ENCODE data around the gene DDAH1. TPM values are rescaled to one million over a fixed set of nuclear protein-coding genes. Genes with fewer than 3 reads are reported as not detected.

Gene DDAH1
- total RNA-seq, 1 experiment from 2014 or later: 80.9 TPM

DNA sequence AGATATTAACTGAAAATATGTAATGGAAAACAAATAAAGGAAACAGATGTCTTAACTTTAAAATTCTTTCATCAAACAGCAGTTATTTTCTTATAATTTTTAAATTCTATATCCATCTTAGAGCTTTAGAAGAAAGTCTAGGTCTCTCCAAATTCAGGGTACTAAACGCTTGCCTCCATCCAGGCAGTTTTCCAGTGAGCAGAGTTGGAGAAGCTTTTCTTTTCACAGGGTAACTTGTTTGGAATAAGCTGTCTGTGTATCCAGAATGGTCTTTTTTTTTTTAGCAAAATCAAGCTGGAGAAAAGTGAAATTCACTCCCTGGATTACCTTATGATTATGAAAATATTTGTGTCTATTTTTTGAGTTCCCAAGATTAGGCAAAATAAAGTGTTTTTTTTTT is 88.6 kb downstream of the DDAH1 start:
- H3K4me1 ChIP-seq: peaks cover 45% of the 10 kb centered on the region
- no peaks in the 10 kb centered on the region for H3K27me3 ChIP-seq
- H3K36me3 ChIP-seq: no peaks in the 10 kb centered on the region
- H3K9me3 ChIP-seq (replicated peaks): no peaks in the 10 kb centered on the region
- no peak overlapping the region for H3K4me3 ChIP-seq
- H3K27ac ChIP-seq: no peak overlapping the region
- DNase-seq: no peak

- peaks cover 45% of the 10 kb centered on the region for H3K4me1 ChIP-seq
- no peak overlapping the region for H3K27ac ChIP-seq
- no peak for DNase-seq
- no peaks in the 10 kb centered on the region for H3K36me3 ChIP-seq
- no peaks in the 10 kb centered on the region for H3K9me3 ChIP-seq (replicated peaks)
- no peak overlapping the region for H3K4me3 ChIP-seq
- H3K27me3 ChIP-seq: no peaks in the 10 kb centered on the region
These were observed 89.5 kb downstream of the DDAH1 start for GRCh38 chr1:85375493-85375892.

- Histone ChIP-seq H3K4me1 (peaks cover 31% of the 10 kb centered on the region), H3K27me3 (no peaks in the 10 kb centered on the region), H3K27ac (no peak overlapping the region), H3K36me3 (no peaks in the 10 kb centered on the region), H3K4me3 (no peak overlapping the region), H3K9me3 (replicated peaks) (no peaks in the 10 kb centered on the region)
- no peak for DNase-seq
These were observed 90.8 kb downstream of the DDAH1 start for GRCh38 chr1:85374160-85374559.

DNA sequence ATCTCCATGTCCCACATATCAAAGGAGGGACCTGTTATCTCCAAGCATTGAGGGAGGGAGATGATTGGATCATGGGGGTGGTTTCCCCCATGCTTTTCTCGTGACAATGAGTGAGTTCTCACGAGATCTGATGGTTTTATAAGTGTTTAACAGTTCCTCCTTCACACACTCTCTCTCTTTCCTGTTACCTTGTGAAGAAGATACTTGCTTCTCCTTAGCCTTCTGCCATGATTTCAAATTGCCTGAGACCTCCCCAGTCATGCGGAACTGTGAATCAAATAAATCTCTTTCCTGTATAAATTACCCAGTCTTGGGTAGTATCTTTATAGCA is 91.6 kb downstream of the DDAH1 start:
- Histone ChIP-seq H3K4me1 (peaks cover 23% of the 10 kb centered on the region), H3K27ac (no peak overlapping the region)

GRCh38 chr1:85372683-85373377 is 92.1 kb downstream of the DDAH1 start:
- H3K4me3 ChIP-seq: no peak overlapping the region
- H3K9me3 ChIP-seq (replicated peaks): no peaks in the 10 kb centered on the region
- H3K4me1 ChIP-seq: peaks cover 18% of the 10 kb centered on the region
- no peak overlapping the region for H3K27ac ChIP-seq
- H3K27me3 ChIP-seq: no peaks in the 10 kb centered on the region
- H3K36me3 ChIP-seq: no peaks in the 10 kb centered on the region
- DNase-seq: no peak

More for the DNA sequence above, 91.6 kb downstream of the DDAH1 start:
- no peaks in the 10 kb centered on the region for H3K36me3 ChIP-seq
- DNase-seq: no peak
- H3K4me3 ChIP-seq: no peak overlapping the region
- H3K9me3 ChIP-seq (replicated peaks): no peaks in the 10 kb centered on the region
- no peaks in the 10 kb centered on the region for H3K27me3 ChIP-seq

GRCh38 chr1:85371021-85371420 is 93.9 kb downstream of the DDAH1 start:
- DNase-seq: no peak
- Histone ChIP-seq H3K4me3 (no peak overlapping the region), H3K27ac (no peak overlapping the region), H3K9me3 (replicated peaks) (no peaks in the 10 kb centered on the region), H3K27me3 (no peaks in the 10 kb centered on the region), H3K4me1 (peaks cover 16% of the 10 kb centered on the region), H3K36me3 (no peaks in the 10 kb centered on the region)

- Histone ChIP-seq H3K27me3 (no peaks in the 10 kb centered on the region), H3K4me1 (peaks cover 12% of the 10 kb centered on the region), H3K27ac (no peak overlapping the region), H3K36me3 (no peaks in the 10 kb centered on the region), H3K4me3 (no peak overlapping the region), H3K9me3 (replicated peaks) (no peaks in the 10 kb centered on the region)
- DNase-seq: no peak
These were observed 96.7 kb downstream of the DDAH1 start for GRCh38 chr1:85368073-85368770.

DNA sequence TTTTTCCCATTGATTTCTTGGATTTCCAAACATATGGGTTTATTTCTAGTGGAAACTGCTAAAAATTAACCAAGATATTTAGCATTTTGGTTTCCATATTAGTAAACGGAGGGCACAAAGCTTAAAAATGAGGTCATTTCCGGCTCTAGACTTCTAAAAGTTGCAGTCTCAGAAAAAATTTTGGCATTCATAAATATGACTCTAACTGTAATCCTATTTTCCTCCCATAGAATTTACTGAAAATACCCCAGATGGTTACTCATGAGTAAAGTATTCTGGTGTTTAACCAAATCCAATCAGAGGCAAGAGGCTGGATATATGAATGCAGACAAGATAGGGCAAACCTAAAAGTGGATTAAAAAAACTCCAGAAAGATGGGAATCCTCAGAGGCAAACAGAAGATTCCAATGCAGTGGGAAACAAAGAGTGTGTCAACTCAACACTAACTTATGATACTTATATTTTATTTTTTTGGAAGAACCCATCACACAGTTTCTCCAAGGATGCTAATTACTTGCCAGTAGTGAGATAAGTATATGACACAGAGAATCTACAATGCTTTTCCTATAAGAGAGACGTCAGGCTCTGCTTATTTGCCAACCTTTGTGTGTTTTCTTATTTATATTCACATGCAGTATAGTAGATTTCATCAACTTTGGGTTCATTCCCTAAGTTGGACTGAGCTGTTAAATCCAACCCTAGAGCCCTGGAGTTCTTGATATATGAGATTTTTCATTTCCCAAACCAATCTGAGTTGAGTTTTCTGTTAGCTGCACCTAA is 98.4 kb downstream of the DDAH1 start:
- peak overlapping the region; percentile 51 for H3K27ac ChIP-seq
- DNase-seq: no peak
- no peaks in the 10 kb centered on the region for H3K36me3 ChIP-seq
- no peaks in the 10 kb centered on the region for H3K9me3 ChIP-seq (replicated peaks)
- no peak overlapping the region for H3K4me3 ChIP-seq
- H3K27me3 ChIP-seq: no peaks in the 10 kb centered on the region
- peaks cover 9% of the 10 kb centered on the region for H3K4me1 ChIP-seq

GRCh38 chr1:85365851-85366250 is 99.1 kb downstream of the DDAH1 start:
- no peaks in the 10 kb centered on the region for H3K9me3 ChIP-seq (replicated peaks)
- peaks cover 14% of the 10 kb centered on the region for H3K4me1 ChIP-seq
- no peak for DNase-seq
- H3K4me3 ChIP-seq: no peak overlapping the region
- H3K27me3 ChIP-seq: no peaks in the 10 kb centered on the region
- H3K36me3 ChIP-seq: no peaks in the 10 kb centered on the region
- H3K27ac ChIP-seq: peak overlapping the region; percentile 51

DNA sequence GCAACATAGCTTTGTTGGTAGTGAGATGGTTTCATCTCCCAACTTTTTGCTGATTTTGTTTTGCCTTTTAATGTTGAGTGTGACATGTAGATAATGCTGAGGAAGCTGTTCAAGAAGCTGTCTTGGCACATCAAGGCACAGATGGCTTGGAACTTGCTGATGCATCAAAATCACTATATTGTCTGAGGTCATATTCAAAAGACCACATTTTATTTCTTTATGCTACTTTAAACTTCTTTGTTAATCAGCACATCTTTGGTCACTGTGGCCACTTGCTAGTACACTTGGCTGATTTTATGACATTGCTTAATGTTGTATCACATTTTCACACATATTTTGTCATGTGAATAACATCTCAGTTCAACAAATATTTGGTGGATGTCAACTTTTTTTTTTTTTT is 101.4 kb downstream of the DDAH1 start:
- no peaks in the 10 kb centered on the region for H3K27me3 ChIP-seq
- peaks cover 29% of the 10 kb centered on the region for H3K4me1 ChIP-seq
- H3K4me3 ChIP-seq: no peak overlapping the region
- H3K36me3 ChIP-seq: no peaks in the 10 kb centered on the region
- DNase-seq: no peak
- no peak overlapping the region for H3K27ac ChIP-seq
- no peaks in the 10 kb centered on the region for H3K9me3 ChIP-seq (replicated peaks)

DNA sequence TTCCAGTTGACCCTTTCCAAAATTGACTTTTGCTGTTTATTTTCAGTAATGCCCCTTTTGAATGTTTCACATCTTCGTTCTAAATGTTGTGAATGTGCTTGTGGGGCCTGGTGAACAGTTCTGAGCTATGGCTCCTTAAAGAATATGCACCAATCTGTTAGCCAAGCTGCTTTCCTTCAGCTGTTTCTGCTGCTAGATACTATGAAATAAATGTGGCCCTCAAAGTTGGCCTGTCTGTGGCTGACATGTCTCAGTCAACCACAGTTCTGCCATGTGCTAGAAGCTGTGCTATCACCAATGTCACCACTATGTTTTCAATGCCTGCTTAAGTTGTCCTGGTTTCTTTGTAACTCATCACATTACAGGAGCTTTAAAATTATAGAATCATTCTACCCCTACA is 101.9 kb downstream of the DDAH1 start:
- Histone ChIP-seq H3K27me3 (no peaks in the 10 kb centered on the region), H3K9me3 (replicated peaks) (no peaks in the 10 kb centered on the region), H3K4me3 (no peak overlapping the region), H3K27ac (no peak overlapping the region), H3K4me1 (peaks cover 29% of the 10 kb centered on the region), H3K36me3 (no peaks in the 10 kb centered on the region)
- no peak for DNase-seq

GRCh38 chr1:85361606-85362296 is 103.2 kb downstream of the DDAH1 start:
- Histone ChIP-seq H3K27ac (no peak overlapping the region), H3K4me3 (no peak overlapping the region), H3K9me3 (replicated peaks) (no peaks in the 10 kb centered on the region), H3K36me3 (no peaks in the 10 kb centered on the region), H3K4me1 (peaks cover 28% of the 10 kb centered on the region), H3K27me3 (no peaks in the 10 kb centered on the region)
- no peak for DNase-seq

- no peaks in the 10 kb centered on the region for H3K36me3 ChIP-seq
- no peaks in the 10 kb centered on the region for H3K9me3 ChIP-seq (replicated peaks)
- no peak overlapping the region for H3K27ac ChIP-seq
- no peaks in the 10 kb centered on the region for H3K27me3 ChIP-seq
- DNase-seq: no peak
- peaks cover 23% of the 10 kb centered on the region for H3K4me1 ChIP-seq
- no peak overlapping the region for H3K4me3 ChIP-seq
These were observed 104.0 kb downstream of the DDAH1 start for GRCh38 chr1:85360730-85361493.
